Hepatocyte (in vitro differentiated cells): ENCODE measurements around the gene SHTN1. TPM values are rescaled to one million over a fixed set of nuclear protein-coding genes. Genes with fewer than 3 reads are reported as not detected.

ENCODE experiments used
- DNase-seq: peaks from one replicate; pipeline ENCODE4 v3.0.0-alpha.2; 2016; ENCODE audit warnings: low spot score
- H2AFZ ChIP-seq: fragments of 200-600 bp; sonication (generic); 2 replicates; pipeline ENCODE4 v1.6.0; 2016; ENCODE audit warnings: antibody characterized with exemption, mild to moderate bottlenecking
- H3K27ac ChIP-seq: fragments of 200-600 bp; sonication (generic); 2 replicates; pipeline ENCODE4 v1.5.1; 2016; ENCODE audit warnings: mild to moderate bottlenecking
- H3K27me3 ChIP-seq: fragments of 200-600 bp; sonication (generic); 2 replicates; pipeline ENCODE4 v1.6.1; 2016
- H3K36me3 ChIP-seq: fragments of 200-600 bp; sonication (generic); replicated peaks from 2 replicates; pipeline ENCODE4 v1.5.1; 2016; ENCODE audit warnings: low read depth; ENCODE audit not compliant: insufficient read depth
- H3K4me1 ChIP-seq: fragments of 200-600 bp; sonication (generic); 2 replicates; pipeline ENCODE4 v1.5.1; 2016; ENCODE audit warnings: mild to moderate bottlenecking, moderate library complexity; ENCODE audit not compliant: insufficient read depth
- H3K4me2 ChIP-seq: fragments of 200-600 bp; sonication (generic); 2 replicates; pipeline ENCODE4 v1.6.0; 2016
- H3K4me3 ChIP-seq: fragments of 200-600 bp; sonication (generic); 2 replicates; pipeline ENCODE4 v1.5.1; 2016; ENCODE audit warnings: mild to moderate bottlenecking
- H3K79me2 ChIP-seq: fragments of 200-600 bp; sonication (generic); 2 replicates; pipeline ENCODE4 v1.6.0; 2017; ENCODE audit warnings: mild to moderate bottlenecking
- H3K9me2 ChIP-seq: fragments of 200-600 bp; sonication (generic); replicated peaks from 2 replicates; pipeline ENCODE4 v1.6.0; 2017; ENCODE audit warnings: mild to moderate bottlenecking; ENCODE audit not compliant: insufficient read depth
- H3K9me3 ChIP-seq: fragments of 200-600 bp; sonication (generic); 2 replicates; pipeline ENCODE4 v1.5.1; 2016; ENCODE audit warnings: low read depth, mild to moderate bottlenecking
- H4K20me1 ChIP-seq: fragments of 200-600 bp; sonication (generic); 2 replicates; pipeline ENCODE4 v1.6.0; 2016; ENCODE audit warnings: mild to moderate bottlenecking; ENCODE audit not compliant: insufficient read depth, poor library complexity, severe bottlenecking
- EZH2 ChIP-seq: fragments of 200-600 bp; sonication (generic); IDR thresholded peaks from 2 replicates; pipeline ENCODE4 v1.6.1; 2016; ENCODE audit warnings: antibody characterized with exemption, mild to moderate bottlenecking, borderline replicate concordance
- EZH2phosphoT487 ChIP-seq: fragments of 200-600 bp; sonication (generic); IDR thresholded peaks from one replicate; pipeline ENCODE4 v1.6.1; 2018; ENCODE audit warnings: antibody characterized with exemption, mild to moderate bottlenecking, low read depth, moderate library complexity; ENCODE audit not compliant: unreplicated experiment, severe bottlenecking
- WGBS: methylation state at CpG from one replicate; pipeline ENCODE4 v1.1.6; 2016; ENCODE audit warnings: low lambda C conversion rate; ENCODE audit errors: missing lambda C conversion rate; 5-methylcytosine and 5-hydroxymethylcytosine counted together
- polyA plus RNA-seq: library from polyadenylated mRNA; unstranded; fragments of >200 nt; fragmentation: Nextera tagmentation; extraction: Ambion mirVana; gene quantifications from 2 replicates; pipeline ENCODE4 v1.2.1, GENCODE V29; 2016
- total RNA-seq: library from RNA; depleted of rRNA; stranded (reverse); fragments of >200 nt; gene quantifications from 2 replicates; pipeline ENCODE4 v1.2.3, GENCODE V29; 2014
- TF ChIP-seq, protein P1 (sequence below): fragments of 200-600 bp; sonication (generic); IDR thresholded peaks from 2 replicates; pipeline ENCODE4 v1.5.1; 2016; ENCODE audit warnings: antibody characterized with exemption, mild to moderate bottlenecking; ENCODE audit not compliant: poor library complexity

The SHTN1 gene
- total and polyA plus RNA-seq, 2 experiments from 2014 or later = 15.6 to 27.7 TPM

DNA sequence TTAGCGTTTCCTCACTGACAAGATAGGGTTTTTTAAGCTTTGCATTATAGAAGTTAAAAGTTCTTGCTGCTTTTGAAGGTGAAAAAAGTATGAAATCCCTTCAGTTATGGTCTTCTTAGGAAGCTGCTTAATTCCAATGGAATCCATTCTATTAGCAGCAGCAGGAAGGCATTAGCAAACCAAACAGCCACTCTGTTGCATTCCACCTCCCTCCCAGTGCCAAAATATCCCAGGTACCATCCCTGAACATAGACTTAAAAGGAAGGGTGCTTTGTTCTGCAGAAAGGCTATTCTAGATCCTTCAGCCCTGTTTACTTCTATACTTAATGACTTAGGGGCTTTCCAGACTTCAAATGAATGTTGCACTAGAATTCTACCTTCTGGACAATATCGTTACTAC lies 131.9 kb downstream of the SHTN1 start:
- Histone ChIP-seq H3K27ac (no peak overlapping the region), H3K27me3 (peaks cover 2% of the 10 kb centered on the region), H3K4me2 (no peak overlapping the region), H3K4me1 (peaks cover 10% of the 10 kb centered on the region), H3K9me3 (no peaks in the 10 kb centered on the region), H3K36me3 (no peaks in the 10 kb centered on the region), H3K79me2 (no peaks in the 10 kb centered on the region), H4K20me1 (no peaks in the 10 kb centered on the region), H3K9me2 (no peaks in the 10 kb centered on the region), H2AFZ (no peak overlapping the region), H3K4me3 (no peak overlapping the region)
- WGBS = 54% methylated on average over 2 of the region's 2 CpGs
- TF ChIP-seq EZH2phosphoT487 (no peak), EZH2 (no peak)
- TF ChIP-seq, protein P1, sequence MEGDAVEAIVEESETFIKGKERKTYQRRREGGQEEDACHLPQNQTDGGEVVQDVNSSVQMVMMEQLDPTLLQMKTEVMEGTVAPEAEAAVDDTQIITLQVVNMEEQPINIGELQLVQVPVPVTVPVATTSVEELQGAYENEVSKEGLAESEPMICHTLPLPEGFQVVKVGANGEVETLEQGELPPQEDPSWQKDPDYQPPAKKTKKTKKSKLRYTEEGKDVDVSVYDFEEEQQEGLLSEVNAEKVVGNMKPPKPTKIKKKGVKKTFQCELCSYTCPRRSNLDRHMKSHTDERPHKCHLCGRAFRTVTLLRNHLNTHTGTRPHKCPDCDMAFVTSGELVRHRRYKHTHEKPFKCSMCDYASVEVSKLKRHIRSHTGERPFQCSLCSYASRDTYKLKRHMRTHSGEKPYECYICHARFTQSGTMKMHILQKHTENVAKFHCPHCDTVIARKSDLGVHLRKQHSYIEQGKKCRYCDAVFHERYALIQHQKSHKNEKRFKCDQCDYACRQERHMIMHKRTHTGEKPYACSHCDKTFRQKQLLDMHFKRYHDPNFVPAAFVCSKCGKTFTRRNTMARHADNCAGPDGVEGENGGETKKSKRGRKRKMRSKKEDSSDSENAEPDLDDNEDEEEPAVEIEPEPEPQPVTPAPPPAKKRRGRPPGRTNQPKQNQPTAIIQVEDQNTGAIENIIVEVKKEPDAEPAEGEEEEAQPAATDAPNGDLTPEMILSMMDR = no peak
- DNase-seq = no peak

DNA sequence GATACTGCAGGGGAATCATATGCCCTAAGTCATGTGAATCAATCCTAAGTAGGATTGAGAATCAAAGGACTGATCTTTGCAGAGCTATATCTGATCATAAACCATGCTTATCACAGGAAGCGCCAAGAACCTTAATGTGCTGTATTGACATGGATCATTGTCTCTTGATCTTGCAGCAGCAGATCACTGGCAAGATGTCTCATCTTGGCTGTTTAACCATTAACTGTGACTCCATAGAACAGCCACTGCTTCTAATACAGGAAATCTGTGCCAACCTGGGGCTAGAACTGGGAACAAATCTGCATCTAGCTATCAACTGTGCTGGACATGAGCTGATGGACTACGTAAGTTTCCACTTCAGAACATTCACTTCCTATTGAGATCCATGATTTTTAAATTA lies 134.0 kb downstream of the SHTN1 start:
- Histone ChIP-seq H2AFZ (no peak overlapping the region), H3K27ac (peak overlapping the region; percentile 45), H3K27me3 (peaks cover 2% of the 10 kb centered on the region), H3K4me2 (no peak overlapping the region), H3K9me3 (no peaks in the 10 kb centered on the region), H4K20me1 (no peaks in the 10 kb centered on the region), H3K9me2 (no peaks in the 10 kb centered on the region), H3K79me2 (no peaks in the 10 kb centered on the region), H3K4me3 (no peak overlapping the region), H3K4me1 (peaks cover 10% of the 10 kb centered on the region), H3K36me3 (no peaks in the 10 kb centered on the region)
- DNase-seq = no peak
- WGBS = 85% methylated on average over 2 of the region's 2 CpGs
- no peak for TF ChIP-seq EZH2phosphoT487
- TF ChIP-seq, protein P1 = no peak
- TF ChIP-seq EZH2 = no peak

DNA sequence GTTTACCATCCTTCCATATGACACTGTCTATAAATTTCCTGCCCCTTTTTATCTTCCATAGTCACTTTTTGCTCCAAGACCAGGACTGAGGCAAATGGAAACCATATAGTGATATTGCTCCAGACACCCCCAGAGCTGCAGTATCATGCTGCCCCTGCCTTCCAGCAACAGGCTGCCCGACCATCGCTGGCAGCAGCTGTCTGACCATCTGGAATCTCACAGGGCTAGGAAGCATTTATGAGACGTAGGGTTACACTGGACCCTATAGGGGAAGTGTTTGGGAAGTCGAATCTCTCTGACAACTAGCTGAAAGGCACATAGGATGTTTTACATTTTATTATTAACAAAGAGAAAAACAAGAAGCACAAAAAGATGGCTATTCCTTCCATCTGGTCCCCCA lies 136.3 kb downstream of the SHTN1 start:
- H3K4me3 ChIP-seq = no peak overlapping the region
- no peak overlapping the region for H2AFZ ChIP-seq
- DNase-seq = no peak
- H3K9me3 ChIP-seq = no peaks in the 10 kb centered on the region
- H3K4me2 ChIP-seq = no peak overlapping the region
- peaks cover 2% of the 10 kb centered on the region for H3K27me3 ChIP-seq
- no peaks in the 10 kb centered on the region for H3K9me2 ChIP-seq
- no peak overlapping the region for H3K27ac ChIP-seq
- H3K36me3 ChIP-seq = no peaks in the 10 kb centered on the region
- no peaks in the 10 kb centered on the region for H4K20me1 ChIP-seq
- H3K4me1 ChIP-seq = peaks cover 10% of the 10 kb centered on the region
- 72% methylated on average over 4 of the region's 4 CpGs for WGBS
- TF ChIP-seq, protein P1 = no peak
- TF ChIP-seq EZH2 (no peak), EZH2phosphoT487 (no peak)
- no peaks in the 10 kb centered on the region for H3K79me2 ChIP-seq

DNA sequence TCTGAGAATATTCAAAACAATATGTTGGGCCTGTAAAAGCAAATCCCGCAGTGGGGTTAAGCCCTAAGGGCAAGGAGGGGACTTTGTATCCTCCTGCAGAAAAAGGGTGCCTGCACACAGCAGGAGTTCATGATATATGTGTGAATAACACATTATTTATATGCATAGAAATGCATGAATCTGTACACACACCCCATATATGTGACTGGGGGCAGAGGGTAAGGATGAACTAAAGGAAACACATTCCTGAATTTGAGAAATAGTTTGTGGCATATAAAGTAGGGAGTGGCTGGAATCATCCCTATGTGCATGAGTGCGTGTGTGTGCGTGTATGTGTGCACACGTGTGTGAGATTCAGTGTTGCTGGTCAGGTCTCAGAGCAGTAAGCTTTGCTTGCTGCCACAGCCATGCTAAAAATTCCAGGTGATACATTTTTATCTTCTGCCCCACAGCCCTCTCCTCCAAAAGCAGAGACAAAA lies 136.8 kb downstream of the SHTN1 start:
- TF ChIP-seq, protein P1 = no peak
- TF ChIP-seq EZH2 = no peak
- no peak for TF ChIP-seq EZH2phosphoT487
- H3K79me2 ChIP-seq = no peaks in the 10 kb centered on the region
- H3K4me1 ChIP-seq = peaks cover 10% of the 10 kb centered on the region
- H3K9me2 ChIP-seq = no peaks in the 10 kb centered on the region
- no peak overlapping the region for H3K27ac ChIP-seq
- no peaks in the 10 kb centered on the region for H3K9me3 ChIP-seq
- 61% methylated on average over 4 of the region's 4 CpGs for WGBS
- no peak for DNase-seq
- H3K27me3 ChIP-seq = no peaks in the 10 kb centered on the region
- no peak overlapping the region for H3K4me3 ChIP-seq
- no peaks in the 10 kb centered on the region for H3K36me3 ChIP-seq
- H2AFZ ChIP-seq = no peak overlapping the region
- no peak overlapping the region for H3K4me2 ChIP-seq
- H4K20me1 ChIP-seq = no peaks in the 10 kb centered on the region
